H1 (cell line): ENCODE measurements around the gene GALNT9. TPM values are rescaled to one million over a fixed set of nuclear protein-coding genes. Genes with fewer than 3 reads are reported as not detected.
"Not testable (repeated sequence)": the region's sequence is repeated elsewhere in the genome, so short reads cannot be mapped to it uniquely, and the experiment has no call there.

ENCODE experiments used
- CTCF ChIA-PET: fragments of 300-600 bp; sonication (Branson Sonifier 250); formaldehyde crosslinking; loops from one replicate; lab custom pipeline; 2021; ENCODE audit not compliant: partially characterized antibody; lab: Charles Lee
- POLR2A ChIA-PET: fragments of 300-600 bp; sonication (Branson Sonifier 250); formaldehyde crosslinking; loops from one replicate; lab custom pipeline; 2021; ENCODE audit warnings: inconsistent platforms; ENCODE audit not compliant: partially characterized antibody; lab: Charles Lee
- DNase-seq, 2 experiments: peaks; one replicate each; pipeline versions ENCODE4 v3.0.0 to v3.0.0-alpha.2; 2010 to 2022; ENCODE audit warnings: low spot score in 2 of 2, low read depth in 1 of 2, mixed read lengths in 1 of 2
- FAIRE-seq: peaks from 2 replicates; lab custom pipeline; 2011; peaks lifted over from hg19 to GRCh38; lab: Jason Lieb, UNC
- H2AFZ ChIP-seq: 2 replicates; pipeline ENCODE4 v1.8.1; 2012; ENCODE audit warnings: low read length, inconsistent platforms
- H2AK5ac ChIP-seq: 2 replicates; pipeline ENCODE4 v1.6.1; 2013; ENCODE audit warnings: low read depth, low read length
- H2BK120ac ChIP-seq: replicated peaks from 2 replicates; pipeline ENCODE3; 2013; ENCODE audit warnings: low read depth, low read length, inconsistent platforms
- H2BK12ac ChIP-seq: 2 replicates; pipeline ENCODE4 v1.6.1; 2013; ENCODE audit warnings: low read depth, low read length
- H2BK15ac ChIP-seq: 2 replicates; pipeline ENCODE4 v1.6.1; 2013; ENCODE audit warnings: low read length
- H2BK20ac ChIP-seq: 2 replicates; pipeline ENCODE4 v1.6.1; 2013; ENCODE audit warnings: low read length
- H2BK5ac ChIP-seq: 2 replicates; pipeline ENCODE4 v1.6.1; 2013; ENCODE audit warnings: low read depth, low read length
- H3K14ac ChIP-seq: 2 replicates; pipeline ENCODE4 v1.6.1; 2013; ENCODE audit warnings: inconsistent platforms; ENCODE audit not compliant: insufficient read length
- H3K18ac ChIP-seq: 2 replicates; pipeline ENCODE4 v1.6.1; 2013; ENCODE audit warnings: low read length; ENCODE audit errors: extremely low read depth
- H3K23ac ChIP-seq: 2 replicates; pipeline ENCODE4 v1.6.1; 2013; ENCODE audit warnings: inconsistent platforms; ENCODE audit not compliant: insufficient read length
- H3K23me2 ChIP-seq: 2 replicates; pipeline ENCODE4 v1.6.1; 2013; ENCODE audit warnings: low read depth, low read length
- H3K27ac ChIP-seq: 2 replicates; pipeline ENCODE4 v1.6.1; 2011; ENCODE audit warnings: low read depth, low read length, inconsistent platforms
- H3K27me3 ChIP-seq, 4 experiments: replicated peaks in 1 of 4; 1 replicate in 1 of 4; 2 replicates in 3 of 4; pipeline versions ENCODE4 v1.6.1 to v1.8.1; 2011 to 2013; ENCODE audit warnings: low read length in 3 of 4, mild to moderate bottlenecking in 3 of 4, inconsistent platforms in 2 of 4, mixed read lengths in 2 of 4, moderate library complexity in 1 of 4; ENCODE audit not compliant: control insufficient read depth in 3 of 4, insufficient read depth in 3 of 4; ENCODE audit errors: extremely low read depth in 1 of 4
- H3K36me3 ChIP-seq, 4 experiments: 2 replicates each; pipeline versions ENCODE4 v1.6.1 to v1.8.1; 2011 to 2013; ENCODE audit warnings: mild to moderate bottlenecking in 4 of 4, low read length in 3 of 4, moderate library complexity in 2 of 4, control low read depth in 1 of 4, inconsistent platforms in 1 of 4; ENCODE audit not compliant: insufficient read depth in 4 of 4, control insufficient read depth in 2 of 4
- H3K4ac ChIP-seq: replicated peaks from 2 replicates; pipeline ENCODE3; 2013; ENCODE audit warnings: low read length, low read depth, mixed read lengths, inconsistent platforms; ENCODE audit not compliant: insufficient read length
- H3K4me1 ChIP-seq, 4 experiments: replicated peaks in 1 of 4; 1 replicate in 1 of 4; 2 replicates in 3 of 4; pipeline versions ENCODE4 v1.6.1 to v1.8.1; 2011 to 2013; ENCODE audit warnings: low read length in 3 of 4, inconsistent platforms in 2 of 4, mixed read lengths in 1 of 4; ENCODE audit not compliant: insufficient read depth in 4 of 4, control insufficient read depth in 3 of 4
- H3K4me2 ChIP-seq, 2 experiments: 2 replicates each; pipeline versions ENCODE4 v1.6.1 to v1.8.1; 2011 to 2013; ENCODE audit warnings: low read depth in 2 of 2, low read length in 2 of 2, control low read depth in 1 of 2, inconsistent platforms in 1 of 2, mild to moderate bottlenecking in 1 of 2; ENCODE audit not compliant: insufficient read depth in 1 of 2
- H3K4me3 ChIP-seq, 4 experiments: fragments of 200-600, 300-600 bp in 1 of 4; sonication (generic), shearing (Covaris generic), sonication (Bioruptor Twin) in 1 of 4; 2 replicates each; pipeline versions ENCODE4 v1.5.1 to v1.8.1; 2011 to 2016; ENCODE audit warnings: low read length in 4 of 4, low read depth in 3 of 4, control low read depth in 2 of 4, inconsistent platforms in 2 of 4, mild to moderate bottlenecking in 2 of 4, mixed read lengths in 1 of 4, moderate library complexity in 1 of 4; ENCODE audit not compliant: insufficient read depth in 2 of 4; ENCODE audit errors: extremely low read depth in 1 of 4
- H3K56ac ChIP-seq: replicated peaks from 2 replicates; pipeline ENCODE3; 2013; ENCODE audit warnings: low read depth, mild to moderate bottlenecking, mixed read lengths, low read length, inconsistent platforms; ENCODE audit not compliant: insufficient read length
- H3K79me1 ChIP-seq: 2 replicates; pipeline ENCODE4 v1.6.1; 2013; ENCODE audit warnings: low read depth, low read length, control low read depth
- H3K79me2 ChIP-seq, 2 experiments: 2 replicates each; pipeline versions ENCODE4 v1.6.1 to v1.8.1; 2012 to 2013; ENCODE audit warnings: low read length in 2 of 2, mild to moderate bottlenecking in 2 of 2, inconsistent platforms in 1 of 2; ENCODE audit not compliant: insufficient read depth in 2 of 2, control insufficient read depth in 1 of 2
- H3K9ac ChIP-seq, 4 experiments: replicated peaks in 1 of 4; 1 replicate in 1 of 4; 2 replicates in 3 of 4; pipeline versions ENCODE4 v1.6.1 to v1.8.1; 2011 to 2013; ENCODE audit warnings: low read depth in 3 of 4, low read length in 3 of 4, control low read depth in 2 of 4, mild to moderate bottlenecking in 2 of 4, moderate library complexity in 2 of 4, inconsistent platforms in 1 of 4; ENCODE audit errors: extremely low read depth in 1 of 4
- H3K9me3 ChIP-seq, 2 experiments: 2 replicates each; pipeline versions ENCODE4 v1.6.1 to v1.8.1; 2012 to 2013; ENCODE audit warnings: mild to moderate bottlenecking in 2 of 2, moderate library complexity in 2 of 2, control low read depth in 1 of 2, inconsistent platforms in 1 of 2, low read depth in 1 of 2, low read length in 1 of 2, mixed read lengths in 1 of 2; ENCODE audit not compliant: insufficient read depth in 2 of 2
- H4K20me1 ChIP-seq, 2 experiments: replicated peaks in 1 of 2; 2 replicates each; pipeline versions ENCODE3 to v1.8.1; 2011 to 2013; ENCODE audit warnings: inconsistent platforms in 2 of 2, low read length in 2 of 2, mild to moderate bottlenecking in 1 of 2; ENCODE audit not compliant: insufficient read depth in 2 of 2, control insufficient read depth in 1 of 2
- H4K5ac ChIP-seq: 2 replicates; pipeline ENCODE4 v1.6.1; 2013; ENCODE audit warnings: low read length, low read depth, mixed read lengths, inconsistent platforms; ENCODE audit not compliant: insufficient read length
- H4K8ac ChIP-seq: 2 replicates; pipeline ENCODE4 v1.8.0; 2013; ENCODE audit warnings: mild to moderate bottlenecking, moderate library complexity, low read length, inconsistent platforms; ENCODE audit not compliant: insufficient read depth; ENCODE audit errors: extremely low read depth
- H4K91ac ChIP-seq: replicated peaks from 2 replicates; pipeline ENCODE3; 2013; ENCODE audit warnings: low read length, mixed read lengths, inconsistent platforms; ENCODE audit not compliant: insufficient read length
- WGBS, 2 experiments: shearing (Covaris generic) in 1 of 2; methylation state at CpG; one replicate each; pipeline versions ENCODE4 v1.1.6 to v1.1.7; 2013 to 2015; ENCODE audit warnings: low lambda C conversion rate in 2 of 2, mixed read lengths in 2 of 2, inconsistent platforms in 1 of 2, low coverage in 1 of 2, missing lambda C conversion rate in 1 of 2; ENCODE audit not compliant: insufficient replicate concordance in 2 of 2, insufficient coverage in 1 of 2, insufficient read length in 1 of 2; ENCODE audit errors: extremely low coverage in 1 of 2, missing lambda C conversion rate in 1 of 2; 5-methylcytosine and 5-hydroxymethylcytosine counted together
- polyA plus RNA-seq, 7 experiments: library from polyadenylated mRNA; depleted of rRNA in 3 of 7; stranded (reverse) in 5 of 7; unstranded in 2 of 7; fragments of >200 nt in 5 of 7; fragments of 200-250 nt in 2 of 7; gene quantifications; 1 replicate in 5 of 7; 2 replicates in 1 of 7; 4 replicates in 1 of 7; pipeline versions ENCODE4 v1.2.1 to v1.2.3, GENCODE V29; 2011 to 2013; ENCODE audit warnings: missing spikeins in 2 of 7, mixed read lengths in 2 of 7
- total RNA-seq: library from RNA; stranded (reverse); fragmentation: NEBNext Ultra II Directional; extraction: Animal tissue kit (Norgen Biotek cat#: 25700); gene quantifications from 2 replicates; pipeline ENCODE4 v1.2.1, GENCODE V29; 2021

The GALNT9 gene
- total and polyA plus RNA-seq, 2 of the 8 experiments (the other 6 are each of a cell fraction or from before 2014, with no cell fraction given), result 2.0 to 3.6 TPM

DNA sequence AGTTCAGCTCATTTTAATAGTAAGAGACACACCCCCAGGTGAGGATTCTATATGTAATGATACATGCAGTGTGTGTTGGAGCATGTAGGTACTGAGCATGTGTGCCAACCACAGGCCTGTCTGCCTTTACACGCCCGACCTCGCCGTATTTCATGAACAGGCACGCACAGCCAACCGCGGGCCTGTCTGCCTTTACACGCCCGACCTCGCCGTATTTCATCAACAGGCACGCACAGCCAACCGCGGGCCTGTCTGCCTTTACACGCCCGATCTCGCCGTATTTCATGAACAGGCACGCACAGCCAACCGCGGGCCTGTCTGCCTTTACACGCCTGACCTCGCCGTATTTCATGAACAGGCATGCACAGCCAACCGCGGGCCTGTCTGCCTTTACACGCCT is 63.6 kb downstream of the GALNT9 start:
- POLR2A ChIA-PET, H3K4ac ChIP-seq, H3K27ac ChIP-seq, H3K9ac ChIP-seq, H4K8ac ChIP-seq, H3K23me2 ChIP-seq, H2BK5ac ChIP-seq, H3K9me3 ChIP-seq, H3K23ac ChIP-seq, H2BK12ac ChIP-seq, H3K79me2 ChIP-seq, H2BK20ac ChIP-seq, H3K14ac ChIP-seq, H3K4me3 ChIP-seq, H3K79me1 ChIP-seq, CTCF ChIA-PET, H2AK5ac ChIP-seq, H2BK120ac ChIP-seq, H4K20me1 ChIP-seq, H3K4me2 ChIP-seq, H3K36me3 ChIP-seq, H3K4me1 ChIP-seq, FAIRE-seq, H3K18ac ChIP-seq, H2AFZ ChIP-seq, H4K91ac ChIP-seq, H3K56ac ChIP-seq, H2BK15ac ChIP-seq, H4K5ac ChIP-seq, DNase-seq: not testable (repeated sequence)
- WGBS, 2 experiments, result 97% methylated on average over 26 of the region's 27 CpGs; no CpG with 5 or more reads in 1 of the 2 experiments
- peaks cover 0 to 16% (median 12%) of the 10 kb centered on the region in 4 experiments; a peak in 4 of 7 replicates for H3K27me3 ChIP-seq
